Sciatic nerve (tissue), 2 donors: ENCODE results near the gene HTRA2. TPM values are rescaled to one million over a fixed set of nuclear protein-coding genes. Genes with fewer than 3 reads are reported as not detected.
"Not testable (repeated sequence)": the region's sequence is repeated elsewhere in the genome, so short reads cannot be mapped to it uniquely, and the experiment has no call there.

Source experiments
- ATAC-seq: fragments of 200-7000 bp; cut with Tn5 transposase; one replicate; pipeline ENCODE4 v1.9.1; 2020; ENCODE audit warnings: mild to moderate bottlenecking, moderate library complexity
- DNase-seq: peaks from one replicate; pipeline ENCODE4 v3.0.0-alpha.2; 2020; ENCODE audit warnings: low spot score
- intact Hi-C: fragments of 100-400 bp; cut with DNase I; formaldehyde crosslinking; loops from one replicate; pipeline ENCODE4 v1.14.2; 2022
- total RNA-seq: library from RNA; stranded (reverse); fragmentation: NEBNext Ultra II Directional; extraction: Animal tissue kit (Norgen Biotek cat#: 25700); gene quantifications from one replicate; pipeline ENCODE4 v1.2.1, GENCODE V29; 2021
- donor health status: DM: no; HTN: no; CAD: no.
- donor health status: DM: no; HTN: no; CAD: no.

HTRA2 gene
- total RNA-seq, result 34.5 TPM

- DNase-seq, result peak; percentile 99
- peak; percentile 98 for ATAC-seq
- intact Hi-C loops, result no loop called here
These were observed at the start of gene HTRA2, which contains the start of gene AUP1 for GRCh38 chr2:74529357-74530238. Gene HTRA2, plus strand, starts transcription at chr2:74529933. Its CDS starts 74 bp downstream, at chr2:74530007. Gene AUP1, minus strand, starts transcription at chr2:74529706. Its CDS starts 77 bp downstream, at chr2:74529629.

DNA sequence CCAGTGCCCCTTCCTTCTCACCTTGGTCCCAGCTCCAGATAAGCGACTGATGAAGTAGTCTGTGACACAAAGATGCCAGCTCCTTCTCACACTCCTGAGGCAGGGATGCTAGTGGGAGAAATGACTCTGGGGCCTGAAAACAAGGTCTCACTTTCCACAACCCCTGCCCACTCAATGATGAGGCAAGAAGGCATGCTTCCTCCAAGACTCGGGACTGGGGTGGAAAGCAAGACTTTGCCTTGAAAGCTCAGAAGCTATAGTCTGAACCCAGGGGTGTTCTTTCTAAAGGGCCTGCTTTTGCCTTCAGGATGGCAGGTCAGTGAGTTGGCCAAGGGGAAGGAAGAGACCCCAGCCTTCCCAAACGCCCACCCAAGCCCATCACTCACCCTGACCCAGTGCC lies 48.3 kb upstream of the HTRA2 start:
- no peak for DNase-seq
- intact Hi-C loops, result loop anchor here (5.0 kb wide), 1 partner anchor 106 kb away; no protein-coding TSS in a partner anchor
- ATAC-seq, result no peak

- DNase-seq (no peak), ATAC-seq (peak; percentile 69)
- intact Hi-C loops, result loop anchor here (5.0 kb wide), 1 partner anchor 105 kb away; no protein-coding TSS in a partner anchor
These were observed 47.6 kb upstream of the HTRA2 start for GRCh38 chr2:74481961-74482800.

GRCh38 chr2:74482801-74483674 lies 46.7 kb upstream of the HTRA2 start, which contains the start of the genes CCDC142 and TTC31:
Gene CCDC142, minus strand, starts transcription at chr2:74482998. Its CDS starts 161 bp downstream, at chr2:74482837.
Gene TTC31, plus strand, starts transcription at chr2:74483081. Its CDS starts 15 bp downstream, at chr2:74483096.
- DNase-seq (peak; percentile 97), ATAC-seq (peak; percentile 99)
- intact Hi-C loops, result loop anchor here (5.0 kb wide), 1 partner anchor 104 kb away; no protein-coding TSS in a partner anchor

GRCh38 chr2:74483675-74484164 lies 46.0 kb upstream of the HTRA2 start:
- intact Hi-C loops, result loop anchor here (5.0 kb wide), 1 partner anchor 104 kb away; no protein-coding TSS in a partner anchor
- not testable (repeated sequence) for DNase-seq, ATAC-seq

DNA sequence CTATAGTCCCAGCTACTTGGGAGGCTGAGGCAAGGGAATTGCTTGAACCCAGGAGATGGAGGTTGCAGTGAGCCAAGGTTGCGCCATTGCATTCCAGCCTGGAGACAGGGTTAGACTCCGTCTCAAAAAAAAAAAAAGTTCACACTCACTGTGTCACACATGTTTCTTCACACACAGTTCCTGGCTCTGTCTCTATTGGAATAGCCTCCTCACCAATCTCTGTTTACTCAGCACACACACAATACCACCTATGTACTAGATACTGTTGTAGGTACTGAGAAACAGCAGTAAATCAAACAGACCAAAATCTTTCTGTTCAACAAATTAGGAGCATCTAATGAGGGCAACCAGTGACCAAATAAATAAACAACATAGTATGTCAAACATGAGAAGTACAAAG lies 43.6 kb upstream of the HTRA2 start:
- ATAC-seq, result no peak
- DNase-seq, result no peak
- intact Hi-C loops, result no loop called here

DNA sequence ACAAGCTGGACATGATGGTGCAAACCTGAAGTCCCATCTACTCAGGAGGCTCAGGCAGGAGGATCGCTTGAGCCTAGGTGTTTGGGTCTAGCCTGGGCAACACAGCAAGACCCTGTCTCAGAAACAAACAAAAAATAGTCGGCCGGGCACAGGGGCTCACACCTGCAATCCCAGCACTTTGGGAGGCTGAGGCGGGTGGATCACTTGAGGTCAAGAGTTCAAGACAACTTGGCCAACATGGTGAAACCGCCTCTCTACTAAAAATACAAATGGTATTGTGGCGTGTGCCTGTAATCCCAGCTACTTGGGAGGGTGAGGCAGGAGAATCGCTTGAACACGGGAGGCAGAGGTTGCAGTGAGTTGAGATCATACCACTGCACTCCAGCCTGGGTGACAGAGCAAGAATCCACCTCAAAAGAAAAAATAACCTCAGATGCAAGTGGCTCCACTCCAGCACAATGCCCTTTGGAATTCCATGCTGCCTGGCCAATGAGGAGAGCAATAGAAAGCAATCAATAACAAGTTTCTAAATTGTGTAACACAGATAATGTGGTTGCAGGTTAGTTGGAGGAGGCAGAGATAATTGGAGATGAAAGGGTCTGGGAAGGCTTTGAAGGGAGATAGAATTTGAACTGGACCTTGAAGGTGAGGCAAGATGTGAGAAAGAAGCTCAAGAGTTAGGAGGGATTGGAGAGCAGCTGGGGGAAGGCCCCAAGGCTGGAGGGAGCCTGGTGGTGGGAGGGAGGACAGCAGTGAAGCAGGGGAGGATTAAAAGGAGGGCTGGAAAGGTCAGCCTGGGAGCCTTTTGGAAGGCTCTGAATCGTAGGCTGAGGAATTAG lies 40.9 kb upstream of the HTRA2 start:
- ATAC-seq, result no peak
- intact Hi-C loops, result no loop called here
- DNase-seq, result no peak

GRCh38 chr2:74489906-74490305 lies 39.8 kb upstream of the HTRA2 start:
- no peak for DNase-seq
- intact Hi-C loops, result no loop called here
- ATAC-seq, result no peak

GRCh38 chr2:74491648-74492544 lies 37.8 kb upstream of the HTRA2 start:
- DNase-seq (no peak), ATAC-seq (no peak)
- intact Hi-C loops, result no loop called here

- ATAC-seq, result no peak
- intact Hi-C loops, result no loop called here
- DNase-seq, result no peak
These were observed 36.2 kb upstream of the HTRA2 start for GRCh38 chr2:74493546-74493945.

GRCh38 chr2:74495440-74495839 lies 34.3 kb upstream of the HTRA2 start:
- no peak for ATAC-seq
- intact Hi-C loops, result no loop called here
- no peak for DNase-seq

DNA sequence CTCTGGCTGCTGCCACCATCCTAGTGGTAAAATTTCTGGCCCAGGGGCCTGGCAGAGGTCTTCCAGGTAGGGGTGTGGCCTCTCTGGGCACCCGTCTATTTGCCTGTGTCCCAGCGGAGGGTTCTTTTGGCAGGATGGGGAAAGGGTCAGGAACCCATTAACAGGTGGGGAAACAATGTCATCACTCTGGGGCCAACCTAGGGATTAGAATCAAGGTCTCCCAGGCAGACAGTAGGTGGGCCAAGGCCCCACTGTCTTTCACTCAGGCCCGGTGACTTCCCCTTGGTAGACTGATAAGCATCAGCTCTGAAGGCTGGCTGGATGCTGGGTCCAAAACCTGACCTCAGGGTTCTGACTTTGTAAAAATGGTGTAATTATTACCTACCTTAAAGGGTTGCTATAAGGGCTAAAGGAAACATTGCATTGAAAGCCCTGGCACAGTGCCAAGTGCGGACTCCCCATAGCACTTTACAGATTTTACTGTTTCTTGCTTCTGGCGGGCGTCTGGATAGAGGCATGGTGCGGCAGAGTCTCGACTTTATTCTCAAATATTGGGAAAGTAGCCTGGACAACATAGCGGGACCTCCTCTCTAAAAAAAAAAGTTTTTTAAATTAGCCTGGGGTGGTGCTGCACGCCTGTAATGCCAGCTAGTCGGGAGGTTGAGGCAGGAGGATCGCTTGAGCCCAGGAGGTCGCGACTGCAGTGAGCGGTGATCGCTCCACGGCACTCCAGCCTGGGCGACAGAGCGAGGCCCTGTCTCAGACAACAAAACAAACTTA lies 32.5 kb upstream of the HTRA2 start:
- intact Hi-C loops, result no loop called here
- DNase-seq (no peak), ATAC-seq (no peak)

DNA sequence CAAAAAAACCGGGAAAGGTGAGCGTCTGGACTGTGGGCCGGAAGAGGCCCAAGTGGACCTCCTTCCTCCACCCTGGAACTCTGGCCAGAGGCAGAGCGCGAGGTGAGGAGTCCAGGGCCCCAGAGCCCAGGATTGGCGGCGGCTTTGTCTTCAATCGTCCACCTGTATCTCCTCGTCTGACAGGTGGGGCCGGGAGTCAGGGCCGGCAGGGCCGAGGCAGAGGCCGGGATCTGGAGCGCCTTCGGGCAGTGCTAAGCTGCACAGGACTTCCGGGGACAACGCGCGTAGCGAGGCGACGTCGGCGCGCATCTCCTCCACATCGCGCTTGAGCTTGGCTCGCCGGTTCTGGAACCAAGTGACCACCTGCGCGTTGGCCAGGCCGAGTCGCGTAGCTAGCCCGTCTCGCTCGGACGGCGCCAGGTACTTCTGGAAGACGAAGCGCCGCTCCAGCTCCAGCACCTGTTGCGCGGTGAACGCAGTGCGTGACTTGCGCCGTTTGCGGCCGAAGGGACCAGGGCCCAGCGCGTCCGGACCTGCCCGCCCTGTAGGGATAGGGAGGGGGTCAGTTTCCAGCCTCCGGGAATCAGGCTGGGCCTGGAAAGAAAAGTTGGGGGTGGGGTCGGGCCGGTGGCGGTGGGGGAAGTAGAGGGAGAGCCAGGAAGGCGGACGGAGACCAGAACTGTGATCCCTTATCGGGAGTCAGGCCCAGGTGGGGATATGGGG lies 31.8 kb upstream of the HTRA2 start:
- no peak for DNase-seq
- intact Hi-C loops, result no loop called here
- ATAC-seq, result peak; percentile 17

DNA sequence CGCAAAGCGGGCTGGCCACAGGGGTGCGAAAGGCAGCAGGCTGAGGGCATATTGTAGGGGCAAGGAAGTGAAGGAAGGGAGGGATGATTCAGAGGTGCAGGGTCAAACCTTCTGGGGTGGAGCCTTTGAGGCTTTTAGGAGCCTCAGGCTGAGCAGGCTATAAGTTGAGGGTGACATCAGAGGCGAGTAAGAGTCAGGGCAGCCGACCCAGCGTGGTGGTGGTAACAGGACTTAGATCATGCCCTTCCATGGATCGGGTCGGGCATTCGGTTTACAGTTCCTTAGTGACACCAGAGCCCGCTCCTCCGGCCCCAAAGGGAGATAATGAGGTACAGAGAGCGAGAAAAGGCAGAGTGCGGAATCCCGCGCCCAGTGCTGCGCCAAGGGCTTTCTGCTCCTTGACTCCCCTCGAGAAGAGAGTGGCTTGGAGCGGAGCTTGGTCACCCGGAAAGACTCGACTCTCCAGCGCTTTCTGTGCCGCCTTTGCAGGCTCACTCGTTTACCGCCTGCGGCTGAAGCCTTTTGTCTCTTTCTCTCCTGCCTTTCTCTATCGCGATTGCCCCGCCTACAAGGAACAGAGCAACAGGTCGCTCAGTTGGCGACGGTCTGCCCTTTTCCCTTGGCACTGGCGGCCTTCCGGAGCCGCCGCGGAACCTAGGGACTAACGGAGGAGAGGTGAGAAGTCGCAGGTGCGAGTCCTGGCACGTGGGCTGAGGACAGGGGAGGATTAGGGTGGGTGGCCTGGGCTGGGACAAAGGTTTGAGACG lies 31.1 kb upstream of the HTRA2 start:
- intact Hi-C loops, result no loop called here
- DNase-seq, result no peak
- no peak for ATAC-seq
